ENCODE data around the gene CAVIN1. TPM values are rescaled to one million over a fixed set of nuclear protein-coding genes. Genes with fewer than 3 reads are reported as not detected.
"Not testable (repeated sequence)": the region's sequence is repeated elsewhere in the genome, so short reads cannot be mapped to it uniquely, and the experiment has no call there.

Gene CAVIN1
- total RNA-seq, 4 donors from 2014 or later, result 619 to 1,181 (median 1,019) TPM

DNA sequence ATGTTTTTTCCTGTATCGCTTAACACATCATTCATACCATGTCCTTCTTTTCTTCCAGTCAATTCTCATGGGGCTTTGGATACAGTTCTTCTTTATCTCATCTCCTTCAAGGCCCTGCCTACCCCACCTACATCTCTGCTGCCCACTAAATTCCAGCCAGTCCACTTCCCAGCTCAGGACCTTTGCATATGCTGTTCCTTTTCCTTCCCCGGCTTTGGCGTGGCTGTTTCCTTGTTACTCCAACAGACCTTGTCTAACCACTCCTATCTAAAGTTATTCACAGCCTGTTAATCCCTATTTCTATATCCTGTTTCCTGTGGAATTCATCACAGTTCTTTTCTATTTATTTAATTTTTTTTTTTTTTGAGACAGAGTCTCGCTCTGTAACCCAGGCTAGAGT is 28.2 kb downstream of the CAVIN1 start:
- Histone ChIP-seq H3K36me3 (no peaks in the 10 kb centered on the region), H3K4me3 (no peak overlapping the region), H3K27me3 (no peaks in the 10 kb centered on the region), H3K9me3 (no peaks in the 10 kb centered on the region), H3K27ac (replicated peaks in 1 of 4) (no peak overlapping the region), H3K4me1 (peaks cover 6 to 27% (median 21%) of the 10 kb centered on the region in 4 donors)
- intact Hi-C loops (cut with DNase I), result no loop called here
- WGBS, result 90% methylated on average over 4 of the region's 4 CpGs
- TF ChIP-seq POLR2A (IDR thresholded peaks at IDR 0.05; ENCODE audit: low read depth) (no peak), POLR2AphosphoS5 (IDR thresholded peaks at IDR 0.05) (no peak), EP300 (IDR thresholded peaks at IDR 0.05) (no peak)
- TF ChIP-seq, protein P1, sequence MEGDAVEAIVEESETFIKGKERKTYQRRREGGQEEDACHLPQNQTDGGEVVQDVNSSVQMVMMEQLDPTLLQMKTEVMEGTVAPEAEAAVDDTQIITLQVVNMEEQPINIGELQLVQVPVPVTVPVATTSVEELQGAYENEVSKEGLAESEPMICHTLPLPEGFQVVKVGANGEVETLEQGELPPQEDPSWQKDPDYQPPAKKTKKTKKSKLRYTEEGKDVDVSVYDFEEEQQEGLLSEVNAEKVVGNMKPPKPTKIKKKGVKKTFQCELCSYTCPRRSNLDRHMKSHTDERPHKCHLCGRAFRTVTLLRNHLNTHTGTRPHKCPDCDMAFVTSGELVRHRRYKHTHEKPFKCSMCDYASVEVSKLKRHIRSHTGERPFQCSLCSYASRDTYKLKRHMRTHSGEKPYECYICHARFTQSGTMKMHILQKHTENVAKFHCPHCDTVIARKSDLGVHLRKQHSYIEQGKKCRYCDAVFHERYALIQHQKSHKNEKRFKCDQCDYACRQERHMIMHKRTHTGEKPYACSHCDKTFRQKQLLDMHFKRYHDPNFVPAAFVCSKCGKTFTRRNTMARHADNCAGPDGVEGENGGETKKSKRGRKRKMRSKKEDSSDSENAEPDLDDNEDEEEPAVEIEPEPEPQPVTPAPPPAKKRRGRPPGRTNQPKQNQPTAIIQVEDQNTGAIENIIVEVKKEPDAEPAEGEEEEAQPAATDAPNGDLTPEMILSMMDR (IDR thresholded peaks at IDR 0.05), result no peak
- DNase-seq (ENCODE audit: extremely low spot score), result no peak

DNA sequence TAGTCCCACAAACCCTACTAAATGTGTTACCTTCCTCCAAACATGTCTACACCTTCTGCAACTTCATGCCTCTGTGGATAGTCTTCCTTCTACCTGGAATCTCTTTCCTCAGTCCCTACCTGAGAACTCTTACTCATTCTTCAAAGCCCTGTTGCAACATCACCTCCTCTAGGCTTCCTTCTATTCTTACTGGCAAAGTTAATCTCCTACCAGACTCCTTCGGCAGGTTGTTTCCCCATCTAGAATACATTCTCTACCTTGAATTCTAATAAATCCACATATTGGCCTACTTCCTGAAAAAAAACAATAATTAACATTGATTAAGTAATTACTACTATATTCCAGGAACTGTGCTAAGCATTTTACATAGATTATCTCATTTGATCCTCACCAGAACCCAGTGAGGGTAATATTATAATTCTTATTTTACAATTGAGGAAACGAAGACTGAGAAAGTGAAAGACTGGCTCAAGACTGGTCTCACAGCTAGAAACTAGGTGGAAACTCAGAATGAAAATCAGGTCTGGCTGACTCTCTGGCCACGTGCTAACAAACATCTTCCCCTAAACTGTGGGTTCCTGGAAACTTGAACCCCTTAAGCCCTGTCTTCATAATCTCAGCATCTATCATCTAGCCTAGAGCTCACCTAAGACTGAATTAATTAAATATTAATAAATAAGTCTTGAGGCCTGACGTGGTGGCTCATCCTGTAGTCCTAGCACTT is 30.2 kb downstream of the CAVIN1 start:
- intact Hi-C loops (cut with DNase I), result no loop called here
- no peak for TF ChIP-seq POLR2A (IDR thresholded peaks at IDR 0.05; ENCODE audit: low read depth)
- TF ChIP-seq EP300 (IDR thresholded peaks at IDR 0.05), result no peak
- TF ChIP-seq, protein P1 (IDR thresholded peaks at IDR 0.05), result no peak
- no peak for TF ChIP-seq POLR2AphosphoS5 (IDR thresholded peaks at IDR 0.05)
- Histone ChIP-seq H3K36me3 (no peaks in the 10 kb centered on the region), H3K4me1 (peaks cover 6 to 18% (median 16%) of the 10 kb centered on the region in 4 donors), H3K27ac (replicated peaks in 1 of 4) (no peak overlapping the region), H3K4me3 (no peak overlapping the region), H3K27me3 (no peaks in the 10 kb centered on the region), H3K9me3 (no peaks in the 10 kb centered on the region)
- no peak for DNase-seq (ENCODE audit: extremely low spot score)
- WGBS, result 94% methylated on average over 4 of the region's 4 CpGs

DNA sequence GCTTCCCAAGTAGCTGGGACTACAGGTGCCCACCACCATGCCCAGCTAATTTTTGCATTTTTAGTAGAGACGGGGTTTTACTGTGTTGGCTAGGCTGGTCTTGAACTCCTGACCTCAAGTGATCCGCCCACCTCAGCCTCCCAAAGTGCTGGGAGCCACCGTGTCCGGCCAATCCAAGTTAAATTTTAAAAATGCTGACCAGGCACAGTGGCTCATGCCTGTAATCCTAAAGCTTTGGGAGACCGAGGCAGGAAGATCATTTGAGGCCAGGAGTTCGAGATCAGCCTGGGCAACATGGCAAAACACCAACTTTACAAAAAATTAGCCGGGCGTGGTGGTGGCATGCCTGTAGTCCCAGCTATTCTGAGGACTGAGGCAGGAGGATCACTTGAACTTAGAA is 31.6 kb downstream of the CAVIN1 start:
- DNase-seq (ENCODE audit: extremely low spot score); H3K36me3 ChIP-seq; intact Hi-C loops (cut with DNase I); H3K9me3 ChIP-seq; H3K27ac ChIP-seq (replicated peaks in 1 of 4); H3K27me3 ChIP-seq; H3K4me3 ChIP-seq: not testable (repeated sequence)
- peaks cover 12 to 28% (median 23%) of the 10 kb centered on the region in 4 donors for H3K4me1 ChIP-seq
- 91% methylated on average over 8 of the region's 8 CpGs for WGBS

DNA sequence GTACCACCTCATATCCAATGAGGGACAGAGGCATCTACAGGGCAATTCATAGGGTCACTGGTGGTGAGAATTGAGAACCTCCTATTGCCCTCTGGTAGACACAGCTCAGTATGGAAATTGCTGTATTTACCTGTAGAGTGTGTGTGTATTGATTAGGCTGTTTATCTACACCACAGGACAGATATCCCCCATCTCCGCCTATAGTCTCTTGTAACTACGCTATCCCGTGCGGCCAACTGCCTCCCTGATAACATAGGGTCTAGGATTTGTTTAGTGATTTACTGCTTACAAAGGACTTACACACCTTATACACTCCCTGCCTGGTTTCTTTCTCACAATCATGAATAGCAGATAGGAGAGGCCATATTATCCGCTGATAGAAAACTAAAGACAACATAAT is 33.2 kb downstream of the CAVIN1 start:
- Histone ChIP-seq H3K36me3 (no peaks in the 10 kb centered on the region), H3K27me3 (no peaks in the 10 kb centered on the region), H3K27ac (replicated peaks in 1 of 4) (peak overlapping the region; percentile 91 to 99 (median 94)), H3K9me3 (no peaks in the 10 kb centered on the region), H3K4me3 (no peak overlapping the region), H3K4me1 (peaks cover 28 to 43% (median 38%) of the 10 kb centered on the region in 4 donors)
- intact Hi-C loops (cut with DNase I), result no loop called here
- WGBS, result 98% methylated on average over 5 of the region's 5 CpGs
- DNase-seq (ENCODE audit: extremely low spot score), result no peak
- TF ChIP-seq, protein P1 (IDR thresholded peaks at IDR 0.05), result no peak
- TF ChIP-seq POLR2A (IDR thresholded peaks at IDR 0.05; ENCODE audit: low read depth), result no peak
- TF ChIP-seq EP300 (IDR thresholded peaks at IDR 0.05), result no peak
- TF ChIP-seq POLR2AphosphoS5 (IDR thresholded peaks at IDR 0.05), result no peak

DNA sequence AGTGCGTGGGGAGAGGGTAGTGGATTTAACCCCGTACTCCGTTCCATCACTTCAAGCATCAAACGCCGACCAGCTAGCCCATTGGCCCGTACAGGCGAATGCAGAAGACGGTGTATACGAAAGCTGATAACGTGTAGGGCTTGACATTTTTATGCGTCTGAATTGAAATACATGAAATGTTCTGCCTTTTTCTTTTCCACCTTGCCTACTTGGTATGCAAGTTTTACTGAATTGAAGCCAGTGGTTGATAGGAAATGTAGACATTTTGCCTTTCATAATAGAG is 34.0 kb downstream of the CAVIN1 start:
- H3K36me3 ChIP-seq, result peaks cover 0 to 4% (median 0%) of the 10 kb centered on the region in 4 donors
- no peaks in the 10 kb centered on the region for H3K9me3 ChIP-seq
- intact Hi-C loops (cut with DNase I), result no loop called here
- WGBS, result 5% methylated on average over 11 of the region's 11 CpGs
- TF ChIP-seq, protein P1 (IDR thresholded peaks at IDR 0.05), result no peak
- TF ChIP-seq EP300 (IDR thresholded peaks at IDR 0.05), result no peak
- no peak for TF ChIP-seq POLR2AphosphoS5 (IDR thresholded peaks at IDR 0.05)
- no peak for TF ChIP-seq POLR2A (IDR thresholded peaks at IDR 0.05; ENCODE audit: low read depth)
- peaks cover 36 to 51% (median 47%) of the 10 kb centered on the region in 4 donors for H3K4me1 ChIP-seq
- H3K4me3 ChIP-seq, result peak overlapping the region; percentile 63 to 98 (median 86)
- H3K27me3 ChIP-seq, result no peaks in the 10 kb centered on the region
- no peak for DNase-seq (ENCODE audit: extremely low spot score)
- peak overlapping the region; percentile 91 to 99 (median 94) for H3K27ac ChIP-seq (replicated peaks in 1 of 4)
